HPDE6-E6E7 (cell line): ENCODE data around the gene DNM3.

Source experiments
- DNase-seq: peaks from one replicate; pipeline ENCODE4 v3.0.0; 2011; ENCODE audit warnings: missing footprints; ENCODE audit errors: extremely low spot score

Gene DNM3

DNA sequence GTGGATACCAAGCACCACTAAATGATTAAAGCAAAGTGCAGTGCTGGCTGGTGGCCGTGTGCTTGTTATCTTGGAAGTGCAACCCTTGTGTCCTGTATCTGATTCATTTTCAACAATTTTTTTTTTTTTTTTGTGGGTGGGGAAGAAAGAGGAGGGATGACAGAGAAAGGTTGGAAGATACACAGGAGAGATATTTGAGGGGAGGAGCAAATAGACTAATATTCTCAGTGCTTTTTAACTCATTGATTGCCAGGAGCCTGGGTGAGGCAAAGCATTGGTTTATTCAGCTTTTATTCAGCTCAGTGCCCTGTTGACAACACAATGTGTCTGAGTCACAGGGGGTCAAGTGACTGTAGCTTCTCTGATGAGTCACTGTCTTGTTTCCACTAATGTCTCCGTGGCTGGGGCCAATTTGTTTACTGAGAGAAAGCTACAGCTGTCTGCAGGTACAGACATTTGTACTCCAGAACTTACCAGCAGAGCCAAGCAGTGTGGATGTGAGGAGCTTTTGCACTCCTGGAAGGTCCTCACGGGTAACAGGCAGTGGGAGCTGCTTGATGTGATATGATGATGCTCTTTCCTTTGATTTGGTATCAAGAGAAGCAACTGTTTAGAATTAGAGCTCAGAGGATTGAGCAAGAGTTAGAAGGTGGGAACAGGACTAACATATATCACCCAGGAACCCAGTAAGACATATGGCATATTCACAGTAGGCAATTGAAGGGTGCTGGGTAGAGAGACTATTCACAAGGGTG lies 23.6 kb upstream of the DNM3 start:
- peak; percentile 88 for DNase-seq

- no peak for DNase-seq
These were observed 21.4 kb upstream of the DNM3 start for GRCh38 chr1:171819946-171820345.

DNA sequence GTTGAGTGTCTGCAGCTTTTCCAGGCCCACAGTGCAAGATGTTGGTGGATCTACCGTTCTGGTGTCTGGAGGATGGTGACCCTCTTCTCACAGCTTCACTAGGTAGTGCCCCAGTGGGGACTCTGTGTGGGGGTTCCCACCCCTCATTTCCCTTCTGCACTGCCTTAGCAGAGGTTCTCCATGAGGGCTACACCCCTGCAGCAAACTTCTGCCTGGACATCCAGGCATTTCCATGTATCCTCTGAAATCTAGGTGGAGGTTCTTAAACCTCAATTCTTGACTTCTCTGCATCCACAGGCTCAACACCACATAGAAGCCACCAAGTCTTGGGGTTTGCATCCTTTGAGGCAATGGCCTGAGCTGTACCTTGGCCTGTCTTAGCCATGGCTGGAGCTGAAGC lies 14.3 kb upstream of the DNM3 start:
- no peak for DNase-seq

- DNase-seq = no peak
These were observed 12.5 kb upstream of the DNM3 start for GRCh38 chr1:171828794-171829193.

DNA sequence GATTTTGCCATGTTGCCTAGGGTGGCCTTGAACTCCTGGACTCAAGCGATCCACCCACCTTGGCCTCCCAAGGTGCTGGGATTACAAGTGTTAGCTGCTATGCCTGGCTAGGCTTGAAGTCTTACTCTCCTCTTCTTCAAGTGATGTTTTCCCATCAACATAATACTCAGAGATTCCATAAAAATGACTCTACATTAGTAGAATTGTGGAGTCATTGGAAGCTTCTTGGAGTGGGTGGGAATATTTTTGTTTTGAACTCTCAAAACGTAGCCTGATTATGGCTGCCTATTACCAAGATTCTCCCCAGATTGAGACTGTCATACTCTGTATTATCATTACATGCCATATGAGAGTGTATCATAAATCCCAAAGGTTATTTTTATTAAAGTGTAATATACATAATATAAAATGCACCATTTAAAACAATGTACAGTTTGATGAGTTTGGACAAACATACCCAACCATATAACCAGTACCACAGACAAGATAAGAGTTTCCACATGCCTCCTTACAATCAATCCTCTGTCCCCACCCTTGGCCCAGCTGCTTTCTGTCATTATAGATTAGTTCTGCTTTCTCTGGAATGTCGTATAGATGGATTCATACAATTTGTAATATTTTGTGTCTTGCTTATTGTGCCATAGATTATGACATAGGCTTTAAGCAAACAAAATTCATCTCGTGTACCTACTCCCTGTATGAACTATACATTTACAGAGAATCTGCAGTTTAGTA lies 8.0 kb upstream of the DNM3 start:
- no peak for DNase-seq

- no peak for DNase-seq
These were observed 6.5 kb upstream of the DNM3 start for GRCh38 chr1:171834821-171835220.

DNA sequence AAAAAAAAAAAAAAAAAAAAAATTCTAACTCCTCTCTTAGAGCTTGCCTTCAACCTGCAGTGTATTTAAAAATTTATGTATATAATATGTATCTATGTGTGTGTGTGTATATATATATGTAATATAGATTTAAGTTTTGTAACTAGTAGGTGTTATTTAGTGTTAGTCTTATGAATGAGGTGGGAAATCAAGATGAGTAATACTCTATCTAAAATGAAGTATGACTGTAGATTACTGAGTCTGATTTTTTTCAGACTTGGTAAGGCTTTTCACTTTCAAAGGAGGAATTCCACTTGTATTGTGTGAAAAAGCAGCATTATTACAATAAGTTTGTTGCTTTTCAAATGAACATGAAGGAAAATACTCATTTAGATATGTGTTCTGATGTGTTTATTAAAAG lies 5.4 kb upstream of the DNM3 start:
- DNase-seq = no peak

- DNase-seq = peak; percentile 31
These were observed 848 bp downstream of the DNM3 start for GRCh38 chr1:171841931-171842761.

DNA sequence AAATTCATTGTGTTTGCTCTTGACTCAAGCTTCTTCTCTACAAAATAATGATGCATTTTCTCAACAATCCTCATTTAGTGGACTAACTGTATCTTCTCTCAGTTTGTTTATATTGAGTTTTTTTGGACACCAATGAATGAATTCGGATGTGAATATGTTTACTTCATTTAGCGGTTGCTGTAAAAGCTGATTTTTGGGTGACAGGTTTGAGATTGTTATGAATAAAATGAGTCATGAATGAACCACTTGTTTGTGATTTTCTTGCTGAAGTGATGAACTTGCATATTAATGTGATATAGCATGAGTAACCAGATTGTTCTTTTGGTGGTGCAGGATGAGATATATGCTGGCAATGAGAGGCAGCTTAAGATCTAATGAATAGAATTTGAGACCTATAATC lies 3.1 kb downstream of the DNM3 start:
- no peak for DNase-seq

DNA sequence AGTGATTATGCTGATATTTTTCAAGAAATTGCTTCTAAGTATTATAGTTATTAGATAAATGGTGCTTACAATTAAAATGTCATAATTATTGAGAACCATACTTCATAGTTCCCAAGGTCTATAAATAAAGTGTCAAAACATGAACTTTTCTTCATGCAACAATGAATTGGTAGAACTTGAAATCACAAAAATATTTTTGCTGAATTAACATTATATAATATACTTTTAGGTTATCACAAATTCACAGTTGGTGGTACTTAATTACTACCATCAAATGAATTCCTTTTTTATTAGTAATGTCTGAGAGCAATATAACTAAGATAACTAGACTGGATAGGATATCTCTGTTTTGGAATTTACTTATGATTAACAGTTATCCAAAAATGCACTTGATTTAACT lies 4.7 kb downstream of the DNM3 start:
- no peak for DNase-seq

DNA sequence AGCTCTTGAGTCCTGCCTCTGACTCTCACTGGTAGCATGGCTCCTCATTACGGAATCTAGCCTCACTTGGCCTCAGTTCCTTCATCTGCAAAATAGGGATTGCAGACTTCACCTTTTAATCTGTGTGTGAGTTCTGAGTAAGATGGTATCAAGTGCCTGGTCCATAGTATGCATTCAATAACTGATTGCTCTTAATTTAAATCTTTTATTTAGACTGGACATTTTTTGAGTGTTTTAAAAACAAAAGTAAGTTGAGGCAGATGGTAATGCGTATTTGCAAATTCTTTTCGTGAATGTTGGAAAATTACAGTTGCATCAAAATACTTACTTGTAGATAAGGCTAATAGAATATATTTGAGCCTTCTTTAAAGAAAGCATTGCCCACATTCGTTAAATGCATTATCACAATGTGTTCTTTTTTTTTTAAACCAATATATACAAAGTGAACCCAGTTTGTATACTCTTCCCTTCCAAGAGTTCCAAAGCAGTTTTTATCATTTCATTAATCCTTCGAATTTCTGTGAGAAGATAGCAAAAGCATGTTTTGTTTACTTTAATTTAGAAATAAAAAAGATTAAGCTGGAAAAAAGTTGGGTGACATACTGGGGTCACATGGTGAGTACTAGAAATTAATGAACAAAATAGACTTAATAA lies 8.1 kb downstream of the DNM3 start:
- DNase-seq = no peak

DNA sequence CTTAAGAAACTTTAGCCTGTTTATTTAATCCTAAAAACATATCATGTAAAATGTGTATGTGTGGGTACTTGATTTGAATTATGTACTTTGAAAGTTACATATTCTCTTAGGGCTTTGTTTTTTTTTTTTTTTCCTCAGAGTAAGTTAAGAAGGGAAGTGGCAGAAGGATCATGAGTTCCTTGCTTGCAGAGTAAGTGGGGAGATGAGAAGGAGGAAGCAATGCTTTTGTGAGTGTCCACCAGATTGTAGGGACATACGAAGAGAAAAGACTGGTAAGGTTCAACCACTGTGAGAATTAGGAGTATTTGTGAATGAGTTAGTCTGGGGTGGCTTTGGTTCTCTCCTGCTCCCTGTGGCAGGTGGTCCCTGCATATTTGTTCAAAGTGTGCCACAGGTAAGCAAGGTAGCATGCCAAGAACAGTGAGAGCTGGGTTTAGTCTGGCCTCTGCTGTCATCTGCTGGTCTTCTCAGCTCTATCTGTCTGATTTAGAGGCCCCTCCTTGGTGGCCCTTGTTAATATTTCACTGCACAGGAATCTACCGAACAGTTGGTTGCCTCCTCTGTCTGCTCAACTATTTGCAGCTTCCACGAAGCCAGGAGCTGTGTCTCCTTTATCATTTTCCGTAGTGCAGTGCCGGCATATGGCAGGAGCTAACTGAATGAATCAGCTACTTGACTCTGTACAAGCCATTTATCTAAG lies 9.5 kb downstream of the DNM3 start:
- DNase-seq = no peak

- no peak for DNase-seq
These were observed 11.0 kb downstream of the DNM3 start for GRCh38 chr1:171852272-171852671.

DNA sequence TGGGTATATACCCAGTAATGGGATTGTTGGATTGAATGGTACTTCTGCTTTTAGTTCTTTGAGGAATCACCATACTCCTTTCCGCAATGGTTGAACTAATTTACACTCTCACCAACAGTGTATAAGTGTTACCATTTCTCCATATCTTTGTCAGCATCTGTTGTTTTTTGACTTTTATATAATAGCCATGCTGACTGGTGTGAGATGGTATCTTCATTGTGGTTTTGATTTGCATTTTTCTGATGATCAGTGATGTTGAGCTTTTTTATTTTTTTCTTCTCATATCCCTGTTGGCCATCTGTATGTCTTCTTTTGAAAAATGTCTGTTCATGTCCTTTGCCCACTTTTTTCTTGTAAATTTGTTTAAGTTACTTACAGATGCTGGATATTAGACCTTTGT lies 14.1 kb downstream of the DNM3 start:
- DNase-seq = no peak

DNA sequence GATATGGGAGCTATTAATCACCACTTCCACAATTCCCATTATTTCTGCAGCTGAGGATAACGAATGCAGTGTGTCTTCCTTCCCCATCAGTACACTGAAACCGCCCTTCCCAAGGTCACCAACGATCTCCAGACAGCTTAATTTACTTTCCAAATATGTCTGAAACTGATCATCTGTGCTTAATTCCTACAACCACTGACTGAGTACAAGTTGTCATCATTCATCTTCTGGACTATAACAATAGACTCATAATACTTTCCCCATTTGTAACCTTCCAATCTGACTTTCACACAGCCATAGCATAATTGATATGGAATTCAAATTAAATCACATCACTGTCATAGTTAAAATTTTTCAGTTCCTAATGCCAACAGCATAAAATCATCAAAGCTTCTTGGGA lies 17.4 kb downstream of the DNM3 start:
- no peak for DNase-seq

GRCh38 chr1:171860696-171861095 lies 19.4 kb downstream of the DNM3 start:
- no peak for DNase-seq

- no peak for DNase-seq
These were observed 22.2 kb downstream of the DNM3 start for GRCh38 chr1:171863531-171863930.

GRCh38 chr1:171864308-171864707 lies 23.0 kb downstream of the DNM3 start:
- DNase-seq = no peak

DNA sequence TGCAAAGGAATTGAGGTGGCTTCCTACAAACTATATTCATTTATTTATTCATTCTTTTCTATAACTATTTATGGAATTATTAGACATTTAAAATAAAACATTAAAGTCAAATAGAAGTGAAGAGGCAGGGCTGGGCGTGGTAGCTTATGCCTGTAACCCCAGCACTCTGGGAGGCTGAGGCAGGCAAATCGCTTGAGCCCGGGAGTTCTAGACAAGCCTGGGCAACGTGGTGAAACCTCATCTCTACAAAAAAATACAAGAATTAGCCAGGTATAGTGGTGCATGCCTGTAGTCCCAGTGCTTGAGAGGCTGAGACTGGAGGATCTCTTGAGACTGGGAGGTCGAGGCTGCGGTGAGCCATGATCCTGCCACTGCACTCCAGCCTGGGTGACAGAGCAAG lies 23.8 kb downstream of the DNM3 start:
- DNase-seq = no peak

- no peak for DNase-seq
These were observed 25.9 kb downstream of the DNM3 start for GRCh38 chr1:171867236-171867635.

- no peak for DNase-seq
These were observed 27.0 kb downstream of the DNM3 start for GRCh38 chr1:171868217-171868803.
